CD14-positive monocyte (primary cell): ENCODE data around the gene TJP1. TPM values are rescaled to one million over a fixed set of nuclear protein-coding genes. Genes with fewer than 3 reads are reported as not detected.
A peak's percentile ranks its signal among the peaks of the same experiment; 100 is the strongest.

Experiments used
- DNase-seq, 3 donors: peaks; one replicate each; pipeline ENCODE4 v3.0.0-alpha.2; 2011 to 2022
- H2AFZ ChIP-seq: 2 replicates; pipeline ENCODE4 v1.6.0; 2012; ENCODE audit warnings: mild to moderate bottlenecking, low read depth, low read length, inconsistent platforms; ENCODE audit not compliant: insufficient read depth, poor library complexity, severe bottlenecking
- H3K27ac ChIP-seq, 2 donors: 1 replicate in 1 of 2; 2 replicates in 1 of 2; pipeline ENCODE4 v1.5.1; 2012 to 2013; ENCODE audit warnings: low read length in 2 of 2, control low read depth in 1 of 2, inconsistent platforms in 1 of 2, low read depth in 1 of 2, mild to moderate bottlenecking in 1 of 2
- H3K27me3 ChIP-seq, 2 donors: one replicate each; pipeline versions ENCODE4 v1.6.0 to v1.6.1; 2011 to 2013; ENCODE audit warnings: low read length in 2 of 2; ENCODE audit not compliant: control insufficient read depth in 2 of 2, insufficient read depth in 2 of 2
- H3K36me3 ChIP-seq, 2 donors: replicated peaks in 1 of 2; 1 replicate in 1 of 2; 2 replicates in 1 of 2; pipeline versions ENCODE4 v1.5.1 to v1.6.1; 2012 to 2013; ENCODE audit warnings: low read length in 2 of 2, control low read depth in 1 of 2, inconsistent platforms in 1 of 2, mild to moderate bottlenecking in 1 of 2; ENCODE audit not compliant: insufficient read depth in 2 of 2, control insufficient read depth in 1 of 2
- H3K4me1 ChIP-seq, 2 donors: 1 replicate in 1 of 2; 2 replicates in 1 of 2; pipeline versions ENCODE4 v1.5.1 to v1.6.1; 2012 to 2013; ENCODE audit warnings: low read length in 2 of 2, control low read depth in 1 of 2, inconsistent platforms in 1 of 2, mild to moderate bottlenecking in 1 of 2, moderate library complexity in 1 of 2; ENCODE audit not compliant: insufficient read depth in 2 of 2, control insufficient read depth in 1 of 2
- H3K4me2 ChIP-seq: replicated peaks from 2 replicates; pipeline ENCODE3; 2012; ENCODE audit warnings: low read length, moderate library complexity, mild to moderate bottlenecking; ENCODE audit not compliant: poor library complexity, severe bottlenecking; ENCODE audit errors: extremely low read depth
- H3K4me3 ChIP-seq, 3 experiments: fragments of 200-600 bp in 1 of 3; sonication (generic) in 1 of 3; replicated peaks in 1 of 3; 1 replicate in 2 of 3; 2 replicates in 1 of 3; pipeline ENCODE4 v1.5.1; 2011 to 2013; ENCODE audit warnings: low read length in 3 of 3, mild to moderate bottlenecking in 3 of 3, control low read depth in 2 of 3, low read depth in 2 of 3, inconsistent platforms in 1 of 3, moderate library complexity in 1 of 3
- H3K79me2 ChIP-seq: 2 replicates; pipeline ENCODE4 v1.6.0; 2012; ENCODE audit warnings: mild to moderate bottlenecking, control low read depth, inconsistent platforms, low read length, moderate library complexity; ENCODE audit not compliant: insufficient read depth
- H3K9ac ChIP-seq: 2 replicates; pipeline ENCODE4 v1.6.0; 2017; ENCODE audit warnings: low read length, mild to moderate bottlenecking; ENCODE audit not compliant: insufficient read depth, poor library complexity, severe bottlenecking
- H3K9me3 ChIP-seq, 2 donors: replicated peaks in 1 of 2; 1 replicate in 1 of 2; 2 replicates in 1 of 2; pipeline versions ENCODE4 v1.5.1 to v1.6.1; 2012 to 2013; ENCODE audit warnings: low read length in 2 of 2, control low read depth in 1 of 2; ENCODE audit not compliant: control insufficient read depth in 1 of 2, insufficient read depth in 1 of 2
- H4K20me1 ChIP-seq: 2 replicates; pipeline ENCODE4 v1.6.0; 2012; ENCODE audit warnings: mild to moderate bottlenecking, low read length, control low read depth, moderate library complexity; ENCODE audit not compliant: insufficient read depth
- H3K27ac Mint-ChIP-seq, 7 donors: one replicate each; pipeline ENCODE4 v1.8.0; 2020; ENCODE audit warnings: mild to moderate bottlenecking in 7 of 7, mixed read lengths in 7 of 7, moderate library complexity in 6 of 7, inconsistent platforms in 2 of 7
- H3K27me3 Mint-ChIP-seq, 3 donors: one replicate each; pipeline ENCODE4 v1.8.0; 2021 to 2022; ENCODE audit warnings: low read depth in 3 of 3, mild to moderate bottlenecking in 3 of 3, mixed read lengths in 3 of 3, moderate library complexity in 3 of 3, inconsistent platforms in 1 of 3
- H3K36me3 Mint-ChIP-seq, 2 donors: one replicate each; pipeline ENCODE4 v1.8.0; 2020; ENCODE audit warnings: mixed read lengths in 2 of 2, inconsistent platforms in 1 of 2, mild to moderate bottlenecking in 1 of 2
- H3K4me1 Mint-ChIP-seq: one replicate; pipeline ENCODE4 v1.8.0; 2020; ENCODE audit warnings: mild to moderate bottlenecking, mixed read lengths
- H3K4me3 Mint-ChIP-seq, 2 donors: one replicate each; pipeline ENCODE4 v1.8.0; 2020; ENCODE audit warnings: mild to moderate bottlenecking in 2 of 2, mixed read lengths in 2 of 2, moderate library complexity in 1 of 2
- H3K9me3 Mint-ChIP-seq, 7 donors: one replicate each; pipeline ENCODE4 v1.8.0; 2020 to 2022; ENCODE audit warnings: mixed read lengths in 7 of 7, mild to moderate bottlenecking in 6 of 7, moderate library complexity in 6 of 7, inconsistent platforms in 2 of 7
- WGBS: methylation state at CpG from one replicate; pipeline ENCODE4 v1.1.5; 2013; ENCODE audit warnings: missing lambda C conversion rate; ENCODE audit not compliant: insufficient coverage; 5-methylcytosine and 5-hydroxymethylcytosine counted together
- intact Hi-C, 2 donors: fragments of 100-400 bp; cut with micrococcal nuclease; formaldehyde crosslinking; loops; one replicate each; pipeline versions ENCODE4 v1.15.0 to v1.15.1; 2023
- polyA plus RNA-seq, 3 donors: library from polyadenylated mRNA; depleted of rRNA in 1 of 3; unstranded in 2 of 3; stranded (reverse) in 1 of 3; fragments of 300-500 nt in 2 of 3; fragments of >200 nt in 1 of 3; fragmentation: Illumina TruSeq in 2 of 3; gene quantifications; 1 replicate in 2 of 3; 2 replicates in 1 of 3; pipeline ENCODE4 v1.2.3, GENCODE V29; 2012 to 2021
- TF ChIP-seq, protein P1 (sequence below): fragments of 200-600 bp; IDR thresholded peaks from one replicate; pipeline ENCODE4 v1.8.0; 2022; ENCODE audit warnings: antibody characterized with exemption, mild to moderate bottlenecking

The TJP1 gene
- polyA plus RNA-seq, 3 donors, result not detected

- Mint-ChIP-seq H3K36me3 (peaks cover 0 to 4% of the 10 kb centered on the region in 2 donors), H3K4me3 (peak overlapping the region; percentile 27 to 83), H3K27ac (no peak overlapping the region), H3K27me3 (peaks cover 68 to 88% (median 86%) of the 10 kb centered on the region in 3 donors), H3K9me3 (peaks cover 0 to 42% (median 21%) of the 10 kb centered on the region in 7 donors), H3K4me1 (peaks cover 14% of the 10 kb centered on the region)
- Histone ChIP-seq H3K4me2 (no peak overlapping the region), H3K79me2 (no peaks in the 10 kb centered on the region), H3K27me3 (peaks cover 62 to 89% of the 10 kb centered on the region in 2 donors), H3K27ac (no peak overlapping the region), H3K4me1 (peaks cover 3 to 4% of the 10 kb centered on the region in 2 donors), H2AFZ (peak overlapping the region; percentile 59), H3K9me3 (peaks cover 8 to 32% of the 10 kb centered on the region in 2 donors), H3K4me3 (no peak overlapping the region), H3K9ac (no peak overlapping the region), H4K20me1 (no peaks in the 10 kb centered on the region), H3K36me3 (no peaks in the 10 kb centered on the region)
- TF ChIP-seq, protein P1, sequence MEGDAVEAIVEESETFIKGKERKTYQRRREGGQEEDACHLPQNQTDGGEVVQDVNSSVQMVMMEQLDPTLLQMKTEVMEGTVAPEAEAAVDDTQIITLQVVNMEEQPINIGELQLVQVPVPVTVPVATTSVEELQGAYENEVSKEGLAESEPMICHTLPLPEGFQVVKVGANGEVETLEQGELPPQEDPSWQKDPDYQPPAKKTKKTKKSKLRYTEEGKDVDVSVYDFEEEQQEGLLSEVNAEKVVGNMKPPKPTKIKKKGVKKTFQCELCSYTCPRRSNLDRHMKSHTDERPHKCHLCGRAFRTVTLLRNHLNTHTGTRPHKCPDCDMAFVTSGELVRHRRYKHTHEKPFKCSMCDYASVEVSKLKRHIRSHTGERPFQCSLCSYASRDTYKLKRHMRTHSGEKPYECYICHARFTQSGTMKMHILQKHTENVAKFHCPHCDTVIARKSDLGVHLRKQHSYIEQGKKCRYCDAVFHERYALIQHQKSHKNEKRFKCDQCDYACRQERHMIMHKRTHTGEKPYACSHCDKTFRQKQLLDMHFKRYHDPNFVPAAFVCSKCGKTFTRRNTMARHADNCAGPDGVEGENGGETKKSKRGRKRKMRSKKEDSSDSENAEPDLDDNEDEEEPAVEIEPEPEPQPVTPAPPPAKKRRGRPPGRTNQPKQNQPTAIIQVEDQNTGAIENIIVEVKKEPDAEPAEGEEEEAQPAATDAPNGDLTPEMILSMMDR, result no peak
- 5% methylated on average over 28 of the region's 31 CpGs for WGBS
- intact Hi-C loops, result no loop called here
- peak in 1 of 3 donors; percentile 5 for DNase-seq
Measured at GRCh38 chr15:29822684-29823459, 604 bp upstream of the TJP1 start.

DNA sequence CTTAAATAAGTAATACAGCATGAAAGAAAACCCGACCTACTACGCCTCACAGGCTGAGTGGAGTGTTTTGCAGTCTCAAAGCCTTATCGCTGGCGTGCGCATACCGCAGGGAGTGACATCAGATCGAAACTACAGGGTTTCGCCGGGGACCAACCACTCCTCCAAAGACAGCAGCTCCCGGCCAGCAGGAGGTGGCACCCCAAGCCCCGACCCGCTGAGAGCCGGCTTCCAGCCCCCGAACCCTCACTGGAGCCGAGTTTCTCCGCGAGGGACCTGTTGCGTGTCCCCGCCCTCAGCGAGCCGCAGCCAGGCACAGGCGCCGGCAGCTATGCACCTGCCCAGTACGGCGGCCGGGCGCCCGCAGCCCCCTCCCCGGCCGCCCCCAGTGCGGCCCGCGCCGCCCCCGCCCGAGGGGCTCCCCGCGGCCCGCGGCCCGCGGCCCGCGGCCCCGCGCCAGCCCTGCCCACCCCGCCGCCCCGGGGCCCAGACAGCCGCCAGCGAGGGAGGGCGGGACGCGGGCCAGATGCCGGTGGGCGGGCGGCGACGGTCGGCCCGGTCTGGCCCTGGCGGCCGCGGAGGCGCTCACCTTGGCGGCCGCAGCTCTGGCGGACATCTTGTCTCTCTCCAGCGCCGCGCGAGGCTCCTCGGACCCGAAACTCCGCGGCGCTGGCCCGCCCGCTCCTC, 710 bp downstream of the TJP1 start:
- Histone ChIP-seq H3K4me2 (peak overlapping the region; percentile 63), H3K9me3 (peaks cover 8 to 28% of the 10 kb centered on the region in 2 donors), H3K79me2 (no peaks in the 10 kb centered on the region), H3K9ac (no peak overlapping the region), H2AFZ (peak overlapping the region; percentile 50), H3K27me3 (peaks cover 54 to 80% of the 10 kb centered on the region in 2 donors), H3K27ac (no peak overlapping the region), H3K36me3 (no peaks in the 10 kb centered on the region), H3K4me3 (peak overlapping the region in 2 of 3 experiments; percentile 9 to 55), H3K4me1 (peaks cover 3 to 4% of the 10 kb centered on the region in 2 donors), H4K20me1 (no peaks in the 10 kb centered on the region)
- intact Hi-C loops, result no loop called here
- TF ChIP-seq, protein P1, result no peak
- H3K27ac Mint-ChIP-seq, result no peak overlapping the region
- H3K36me3 Mint-ChIP-seq, result peaks cover 0 to 4% of the 10 kb centered on the region in 2 donors
- H3K27me3 Mint-ChIP-seq, result peaks cover 65 to 85% (median 84%) of the 10 kb centered on the region in 3 donors
- WGBS, result 1% methylated on average over 72 of the region's 79 CpGs
- peak in 1 of 3 donors; percentile 14 for DNase-seq
- peak overlapping the region; percentile 61 to 80 for H3K4me3 Mint-ChIP-seq
- peaks cover 4 to 47% (median 31%) of the 10 kb centered on the region in 7 donors for H3K9me3 Mint-ChIP-seq
- H3K4me1 Mint-ChIP-seq, result peaks cover 14% of the 10 kb centered on the region
